ENCODE results near the gene RNF126.

- no peak for TF ChIP-seq CTCF (optimal IDR thresholded peaks at IDR 0.05 in 1 of 3, IDR thresholded peaks at IDR 0.05 in 1 of 3, conservative IDR thresholded peaks at IDR 0.05 in 1 of 3; ENCODE audit: extremely low read depth in 1 of 3, insufficient read depth in 2 of 3, low read length in 3 of 3)
- TF ChIP-seq EZH2 (IDR thresholded peaks at IDR 0.05; ENCODE audit: low read length) = no peak
These were observed 31.7 kb upstream of the RNF126 start for GRCh38 chr19:694481-695351.
